Retinal pigment epithelial cell (primary cell): ENCODE measurements around the gene OTOL1.

ENCODE experiments used
- DNase-seq: peaks from one replicate; pipeline ENCODE4 v3.0.0-alpha.2; 2010; ENCODE audit warnings: low read depth
- H3K4me3 ChIP-seq: 2 replicates; pipeline ENCODE4 v1.5.1; 2011; ENCODE audit warnings: mild to moderate bottlenecking, low read length, control low read depth, moderate library complexity
- TF ChIP-seq, protein P1 (sequence below): conservative IDR thresholded peaks from 2 replicates; pipeline ENCODE4 v1.5.1; 2011; ENCODE audit warnings: low read depth, low read length, control low read depth, inconsistent platforms

OTOL1 gene

GRCh38 chr3:161498259-161498921, 1.8 kb downstream of the OTOL1 start:
- TF ChIP-seq, protein P1, sequence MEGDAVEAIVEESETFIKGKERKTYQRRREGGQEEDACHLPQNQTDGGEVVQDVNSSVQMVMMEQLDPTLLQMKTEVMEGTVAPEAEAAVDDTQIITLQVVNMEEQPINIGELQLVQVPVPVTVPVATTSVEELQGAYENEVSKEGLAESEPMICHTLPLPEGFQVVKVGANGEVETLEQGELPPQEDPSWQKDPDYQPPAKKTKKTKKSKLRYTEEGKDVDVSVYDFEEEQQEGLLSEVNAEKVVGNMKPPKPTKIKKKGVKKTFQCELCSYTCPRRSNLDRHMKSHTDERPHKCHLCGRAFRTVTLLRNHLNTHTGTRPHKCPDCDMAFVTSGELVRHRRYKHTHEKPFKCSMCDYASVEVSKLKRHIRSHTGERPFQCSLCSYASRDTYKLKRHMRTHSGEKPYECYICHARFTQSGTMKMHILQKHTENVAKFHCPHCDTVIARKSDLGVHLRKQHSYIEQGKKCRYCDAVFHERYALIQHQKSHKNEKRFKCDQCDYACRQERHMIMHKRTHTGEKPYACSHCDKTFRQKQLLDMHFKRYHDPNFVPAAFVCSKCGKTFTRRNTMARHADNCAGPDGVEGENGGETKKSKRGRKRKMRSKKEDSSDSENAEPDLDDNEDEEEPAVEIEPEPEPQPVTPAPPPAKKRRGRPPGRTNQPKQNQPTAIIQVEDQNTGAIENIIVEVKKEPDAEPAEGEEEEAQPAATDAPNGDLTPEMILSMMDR, result no peak
- no peak overlapping the region for H3K4me3 ChIP-seq
- no peak for DNase-seq

GRCh38 chr3:161500068-161500796, 3.6 kb downstream of the OTOL1 start:
- DNase-seq, result peak; percentile 24
- TF ChIP-seq, protein P1, result no peak

GRCh38 chr3:161503271-161503670, 6.7 kb downstream of the OTOL1 start:
- no peak for DNase-seq
- no peak overlapping the region for H3K4me3 ChIP-seq

More at GRCh38 chr3:161500068-161500796, 3.6 kb downstream of the OTOL1 start:
- no peak overlapping the region for H3K4me3 ChIP-seq

GRCh38 chr3:161508852-161509477, 12.4 kb downstream of the OTOL1 start:
- TF ChIP-seq, protein P1, result peak; percentile 50
- no peak overlapping the region for H3K4me3 ChIP-seq
- DNase-seq, result no peak

More at GRCh38 chr3:161503271-161503670, 6.7 kb downstream of the OTOL1 start:
- TF ChIP-seq, protein P1, result no peak

DNA sequence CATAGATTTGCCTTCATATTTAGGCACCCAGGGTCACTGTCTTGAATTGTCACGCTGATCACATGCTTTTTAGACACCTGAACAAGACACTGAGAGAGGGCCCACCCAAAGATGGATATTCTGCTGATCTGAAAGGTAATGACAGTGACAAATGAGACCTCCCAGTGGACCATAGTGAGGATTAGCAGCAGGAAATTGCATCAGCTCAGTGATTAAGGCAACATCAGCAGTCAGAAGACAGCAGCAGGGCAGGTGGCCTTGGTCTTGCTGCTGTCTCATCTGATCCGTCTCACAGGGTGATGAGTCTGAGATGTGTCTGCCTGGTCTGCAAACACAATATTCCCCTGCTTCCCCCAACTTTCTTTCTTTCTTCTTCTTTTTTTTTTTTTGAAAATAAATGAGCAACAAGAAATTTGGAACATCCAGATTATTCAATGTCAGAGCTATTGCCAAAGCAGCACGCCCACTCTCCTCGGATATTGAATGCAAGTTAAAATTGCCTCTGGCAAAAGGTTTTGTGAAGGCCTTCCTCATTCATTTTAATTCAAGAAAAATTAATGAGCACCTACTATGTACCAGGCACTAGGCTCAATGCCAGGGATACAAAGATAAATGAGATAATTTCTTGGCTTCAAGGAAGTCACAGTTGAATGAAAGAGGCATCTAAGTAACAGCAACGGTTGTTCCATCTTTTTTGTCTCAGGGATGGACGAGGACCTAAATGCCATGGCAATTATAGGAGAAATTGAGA, 14.1 kb downstream of the OTOL1 start:
- no peak overlapping the region for H3K4me3 ChIP-seq
- no peak for DNase-seq
- TF ChIP-seq, protein P1, result no peak

DNA sequence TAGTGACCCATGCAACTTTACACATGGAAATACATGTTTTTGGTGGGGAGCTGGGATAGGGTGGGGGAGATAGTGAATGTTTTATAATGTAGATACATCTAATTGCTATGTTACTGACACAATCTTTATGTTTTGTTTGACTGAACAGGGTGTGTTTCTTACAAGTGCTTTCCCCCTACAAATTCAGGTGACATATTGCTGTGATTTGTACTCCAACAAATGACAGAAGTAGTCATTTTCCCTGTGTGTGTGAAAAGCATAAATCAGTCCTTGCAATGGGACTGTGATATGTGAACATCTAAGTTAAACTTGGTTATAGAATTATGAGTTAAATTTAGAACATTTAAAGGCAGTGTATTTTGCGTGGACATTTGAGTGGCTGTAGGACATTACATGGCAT, 27.3 kb downstream of the OTOL1 start:
- TF ChIP-seq, protein P1, result no peak
- no peak for DNase-seq
- H3K4me3 ChIP-seq, result no peak overlapping the region
